NCI-H2029 treated with DMSO at 0.1 percent for 48 hours (cell line): ENCODE results near the gene MYT1.
"Not testable (repeated sequence)": the region's sequence is repeated elsewhere in the genome, so short reads cannot be mapped to it uniquely, and the experiment has no call there.

ENCODE experiments used
- DNase-seq: peaks from one replicate; lab custom pipeline; 2025; lab: John Stamatoyannopoulos, UW

The MYT1 gene

DNA sequence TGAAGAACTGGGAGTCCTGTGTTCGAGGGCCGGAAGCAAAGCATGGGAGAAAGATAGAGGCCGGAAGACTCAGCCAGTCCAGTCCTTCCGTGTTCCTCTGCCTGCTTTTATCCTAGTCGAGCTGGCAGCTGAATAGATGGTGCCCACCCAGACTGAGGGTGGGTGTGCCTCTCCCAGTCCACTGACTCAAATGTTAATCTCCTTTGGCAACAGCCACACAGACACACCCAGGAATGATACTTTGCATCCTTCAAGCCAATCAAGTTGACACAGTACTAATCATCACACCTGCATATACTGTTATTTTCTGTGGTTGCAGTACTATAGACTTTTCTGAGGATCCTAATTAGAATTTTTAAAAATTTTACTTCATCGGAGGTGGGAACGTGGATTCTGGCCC, 112.6 kb downstream of the MYT1 start:
- no peak for DNase-seq

DNA sequence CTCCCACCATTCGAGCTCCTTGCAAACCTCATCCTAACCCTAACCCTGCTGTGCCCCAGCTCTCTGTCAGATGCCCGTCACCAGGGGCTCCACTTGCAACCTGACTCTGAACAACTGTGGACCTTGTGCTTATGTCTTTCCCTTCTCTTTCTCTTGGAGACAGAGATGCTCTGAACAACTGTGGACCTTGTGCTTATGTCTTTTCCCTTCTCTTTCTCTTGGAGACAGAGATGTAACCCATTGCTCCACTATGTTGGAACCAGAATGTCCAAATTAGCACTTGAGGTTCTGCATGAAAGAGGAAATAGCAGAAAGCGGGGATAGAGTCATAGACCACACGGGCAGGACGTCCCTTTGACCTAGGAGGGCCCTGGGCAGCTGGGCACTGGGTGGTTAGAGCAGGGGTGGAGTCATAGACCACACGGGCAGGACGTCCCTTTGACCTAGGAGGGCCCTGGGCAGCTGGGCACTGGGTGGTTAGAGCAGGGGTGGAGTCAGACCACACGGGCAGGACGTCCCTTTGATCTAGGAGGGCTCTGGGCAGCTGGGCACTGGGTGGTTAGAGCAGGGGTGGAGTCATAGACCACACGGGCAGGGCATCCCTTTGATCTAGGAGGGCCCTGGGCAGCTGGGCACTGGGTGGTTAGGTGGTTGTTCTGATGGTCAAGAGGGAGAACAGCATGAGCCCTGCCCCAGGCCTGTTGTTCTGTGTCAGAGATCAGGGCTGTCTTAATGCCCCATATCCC, 113.5 kb downstream of the MYT1 start:
- DNase-seq, result no peak

GRCh38 chr20:64278317-64278681, 114.0 kb downstream of the MYT1 start:
- no peak for DNase-seq

GRCh38 chr20:64279826-64280459, 115.7 kb downstream of the MYT1 start:
- DNase-seq, result no peak

- no peak for DNase-seq
These were observed 116.2 kb downstream of the MYT1 start for GRCh38 chr20:64280460-64280843.

DNA sequence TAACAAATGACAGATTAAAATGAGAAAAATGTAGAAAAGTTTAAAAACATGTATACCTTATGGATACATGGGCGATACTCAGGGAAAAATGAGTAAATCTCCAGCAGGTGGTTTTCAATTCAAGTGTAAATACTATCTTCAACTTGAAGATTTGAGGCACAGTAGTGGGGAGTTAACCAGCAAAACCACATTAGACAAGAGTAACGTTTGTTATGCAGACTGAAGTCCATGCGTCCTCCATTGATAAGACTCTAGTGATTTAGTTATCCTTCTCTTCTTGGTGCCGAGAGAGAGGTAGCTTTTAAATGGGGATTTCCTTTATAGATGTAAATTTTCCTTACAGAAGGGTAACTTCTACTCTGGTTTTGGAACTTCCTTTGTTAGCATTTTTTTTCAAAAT, 119.4 kb downstream of the MYT1 start:
- DNase-seq, result no peak

GRCh38 chr20:64285579-64286446, 121.6 kb downstream of the MYT1 start:
- peak; percentile 42 for DNase-seq

DNA sequence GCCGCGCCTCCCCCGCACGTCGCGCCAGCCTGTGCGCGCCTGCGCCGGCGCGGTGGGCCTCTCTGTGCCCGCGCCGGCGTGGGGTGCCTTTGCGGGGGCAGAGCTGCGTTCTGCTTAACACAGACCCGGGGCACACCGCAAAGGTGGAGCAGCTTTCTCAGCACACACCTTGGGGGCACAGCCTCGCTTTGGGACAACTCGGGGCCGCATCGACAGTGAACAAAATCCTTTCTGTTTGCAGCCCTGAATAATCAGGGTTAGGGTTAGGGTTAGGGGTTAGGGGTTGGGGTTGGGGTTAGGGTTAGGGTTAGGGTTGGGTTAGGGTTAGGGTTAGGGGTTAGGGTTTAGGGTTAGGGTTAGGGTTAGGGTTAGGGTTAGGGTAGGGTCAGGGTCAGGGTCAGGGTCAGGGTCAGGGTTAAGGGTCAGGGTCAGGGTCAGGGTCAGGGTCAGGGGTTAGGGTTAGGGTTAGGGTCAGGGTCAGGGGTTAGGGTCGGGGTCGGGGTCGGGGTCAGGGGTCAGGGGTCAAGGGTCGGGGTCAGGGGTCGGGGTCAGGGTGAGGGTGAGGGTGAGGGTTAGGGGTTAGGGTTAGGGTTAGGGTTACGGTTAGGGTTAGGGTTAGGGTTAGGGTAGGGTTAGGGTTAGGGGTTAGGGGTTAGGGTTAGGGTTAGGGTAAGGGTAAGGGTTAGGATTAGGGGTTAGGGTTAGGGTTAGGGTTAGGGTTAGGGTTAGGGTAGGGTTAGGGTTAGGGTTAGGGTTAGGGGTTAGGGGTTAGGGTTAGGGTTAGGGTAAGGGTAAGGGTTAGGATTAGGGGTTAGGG, 122.4 kb downstream of the MYT1 start:
- not testable (repeated sequence) for DNase-seq

GRCh38 chr20:64287264-64287590, 123.0 kb downstream of the MYT1 start:
- not testable (repeated sequence) for DNase-seq
